Endothelial cell of umbilical vein (primary cell): ENCODE measurements around the gene NCKAP5.

ENCODE experiments used
- EZH2 ChIP-seq: IDR thresholded peaks from 2 replicates; pipeline ENCODE4 v1.6.1; 2012; ENCODE audit warnings: borderline replicate concordance, low read depth, mild to moderate bottlenecking, moderate library complexity, low read length, inconsistent platforms; ENCODE audit not compliant: severe bottlenecking
- FOS ChIP-seq: IDR thresholded peaks from 2 replicates; pipeline ENCODE4 v1.6.1; 2011; ENCODE audit warnings: mild to moderate bottlenecking, low read length, moderate library complexity, borderline replicate concordance; ENCODE audit not compliant: insufficient read depth
- GATA2 ChIP-seq: IDR thresholded peaks from 2 replicates; pipeline ENCODE4 v1.7.0; 2011; ENCODE audit warnings: low read depth, mild to moderate bottlenecking, moderate library complexity, mixed read lengths, low read length; ENCODE audit not compliant: insufficient read length, insufficient read depth
- JUN ChIP-seq: IDR thresholded peaks from 2 replicates; pipeline ENCODE4 v1.6.1; 2011; ENCODE audit warnings: borderline replicate concordance, low read depth; ENCODE audit not compliant: insufficient read length, insufficient read depth
- POLR2A ChIP-seq: IDR thresholded peaks from 2 replicates; pipeline ENCODE4 v1.6.1; 2012; ENCODE audit warnings: low read depth, mild to moderate bottlenecking, control low read depth, low read length
- POLR2AphosphoS5 ChIP-seq: IDR thresholded peaks from 2 replicates; pipeline ENCODE4 v1.6.1; 2012; ENCODE audit warnings: low read depth, mild to moderate bottlenecking, control low read depth, low read length, moderate library complexity; ENCODE audit not compliant: insufficient read depth
- TF ChIP-seq, protein P1 (sequence below), 2 donors: IDR thresholded peaks; 1 replicate in 1 of 2; 2 replicates in 1 of 2; pipeline ENCODE4 v1.5.1; 2011; ENCODE audit warnings: low read length in 2 of 2, mild to moderate bottlenecking in 2 of 2, moderate library complexity in 2 of 2, control low read depth in 1 of 2, inconsistent platforms in 1 of 2, low read depth in 1 of 2; ENCODE audit not compliant: insufficient read depth in 1 of 2; ENCODE audit errors: extremely low read depth in 1 of 2
- TF ChIP-seq, protein P2 (sequence below): IDR thresholded peaks from 2 replicates; pipeline ENCODE4 v1.6.1; 2011; ENCODE audit not compliant: insufficient read depth, insufficient read length

DNA sequence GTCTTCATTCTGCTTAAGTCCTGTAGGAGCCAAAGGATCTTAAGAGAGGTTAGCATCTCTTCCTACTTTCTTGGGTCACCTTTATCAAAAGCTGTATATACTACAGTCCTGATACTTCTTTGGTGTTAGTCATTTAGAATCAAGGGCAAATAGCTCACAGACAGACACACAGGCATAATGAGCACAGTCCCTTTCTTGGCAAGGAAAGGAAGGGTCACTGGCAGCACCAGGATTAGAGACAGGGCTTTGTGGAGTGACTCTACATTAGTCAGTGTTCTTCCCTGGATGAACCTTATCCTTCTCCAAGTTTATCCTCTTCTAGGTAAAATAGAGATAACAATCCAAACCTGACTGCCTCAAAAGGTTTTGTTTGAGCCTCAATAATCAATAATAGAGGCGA is 40.0 kb upstream of the NCKAP5 start:
- TF ChIP-seq EZH2 (no peak), POLR2AphosphoS5 (no peak), GATA2 (no peak), POLR2A (no peak), JUN (no peak), FOS (no peak)
- TF ChIP-seq, protein P1, sequence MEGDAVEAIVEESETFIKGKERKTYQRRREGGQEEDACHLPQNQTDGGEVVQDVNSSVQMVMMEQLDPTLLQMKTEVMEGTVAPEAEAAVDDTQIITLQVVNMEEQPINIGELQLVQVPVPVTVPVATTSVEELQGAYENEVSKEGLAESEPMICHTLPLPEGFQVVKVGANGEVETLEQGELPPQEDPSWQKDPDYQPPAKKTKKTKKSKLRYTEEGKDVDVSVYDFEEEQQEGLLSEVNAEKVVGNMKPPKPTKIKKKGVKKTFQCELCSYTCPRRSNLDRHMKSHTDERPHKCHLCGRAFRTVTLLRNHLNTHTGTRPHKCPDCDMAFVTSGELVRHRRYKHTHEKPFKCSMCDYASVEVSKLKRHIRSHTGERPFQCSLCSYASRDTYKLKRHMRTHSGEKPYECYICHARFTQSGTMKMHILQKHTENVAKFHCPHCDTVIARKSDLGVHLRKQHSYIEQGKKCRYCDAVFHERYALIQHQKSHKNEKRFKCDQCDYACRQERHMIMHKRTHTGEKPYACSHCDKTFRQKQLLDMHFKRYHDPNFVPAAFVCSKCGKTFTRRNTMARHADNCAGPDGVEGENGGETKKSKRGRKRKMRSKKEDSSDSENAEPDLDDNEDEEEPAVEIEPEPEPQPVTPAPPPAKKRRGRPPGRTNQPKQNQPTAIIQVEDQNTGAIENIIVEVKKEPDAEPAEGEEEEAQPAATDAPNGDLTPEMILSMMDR (IDR thresholded peaks at IDR 0.05; ENCODE audit: extremely low read depth in 1 of 2, insufficient read depth in 1 of 2, low read depth in 1 of 2, low read length in 2 of 2) = no peak
- TF ChIP-seq, protein P2, sequence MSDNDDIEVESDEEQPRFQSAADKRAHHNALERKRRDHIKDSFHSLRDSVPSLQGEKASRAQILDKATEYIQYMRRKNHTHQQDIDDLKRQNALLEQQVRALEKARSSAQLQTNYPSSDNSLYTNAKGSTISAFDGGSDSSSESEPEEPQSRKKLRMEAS = no peak
